Measurements from ENCODE around the gene TGFBR3L. TPM values are rescaled to one million over a fixed set of nuclear protein-coding genes. Genes with fewer than 3 reads are reported as not detected.
A peak's percentile ranks its signal among the peaks of the same experiment; 100 is the strongest.

TGFBR3L gene
- total RNA-seq: 0.52 TPM

DNA sequence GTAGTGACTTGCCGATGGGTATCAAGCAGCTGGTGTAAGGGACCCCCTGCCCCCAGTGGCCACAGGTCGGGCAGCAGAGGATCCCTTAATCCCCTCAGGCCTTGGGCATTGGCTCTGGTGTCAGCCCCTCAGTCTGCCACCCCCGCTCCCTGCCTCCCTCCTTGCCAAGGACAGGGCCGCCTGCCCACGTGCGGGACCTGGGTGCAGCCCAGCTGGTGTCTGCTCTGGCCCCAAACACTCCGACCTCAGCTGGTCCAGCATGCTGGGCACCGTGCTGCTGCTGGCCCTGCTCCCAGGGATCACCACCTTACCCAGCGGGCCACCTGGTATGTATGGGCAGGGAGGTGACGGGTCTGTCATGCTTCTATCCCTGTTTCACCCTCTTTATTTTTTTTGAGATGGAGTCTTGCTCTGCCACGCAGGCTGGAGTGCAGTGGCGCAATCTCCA lies at the start of gene TGFBR3L:
TSS of gene TGFBR3L (plus strand) at position 233 of the 448 bp plus-strand sequence.
- DNase-seq (ENCODE audit: low spot score): no peak

DNA sequence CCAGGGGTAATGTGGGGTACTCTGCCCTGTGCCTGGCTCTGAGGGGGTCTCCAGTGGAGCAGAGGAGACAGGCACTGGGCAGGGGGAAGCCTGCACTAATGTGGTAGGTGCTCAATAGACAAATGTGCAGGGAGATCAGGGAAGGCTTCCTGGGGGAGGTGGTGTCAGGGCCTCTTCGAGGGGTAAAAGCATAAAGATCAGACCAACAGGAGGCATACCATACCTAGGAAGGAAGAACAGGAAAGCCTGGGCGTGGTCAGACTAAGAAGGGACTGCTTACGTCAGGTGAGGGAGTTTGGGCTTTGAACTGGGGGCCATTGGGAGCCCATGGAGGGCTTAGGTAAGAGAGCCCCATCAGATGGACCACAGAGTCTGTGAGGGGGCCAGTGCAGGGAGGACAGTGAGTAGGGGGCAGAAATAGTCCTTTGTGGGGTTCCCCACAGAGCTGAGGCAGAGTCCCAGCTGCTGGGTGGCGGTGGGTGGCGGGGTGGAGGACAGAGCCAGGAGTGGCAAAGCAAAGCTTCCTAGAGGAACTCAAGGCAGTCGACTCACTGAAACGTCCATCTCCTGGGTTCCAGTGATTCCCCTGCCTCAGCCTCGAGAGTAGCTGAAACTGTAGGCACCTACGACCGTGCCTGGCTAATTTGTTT lies 49.2 kb upstream of the TGFBR3L start:
- no peak for DNase-seq (ENCODE audit: low spot score)

DNA sequence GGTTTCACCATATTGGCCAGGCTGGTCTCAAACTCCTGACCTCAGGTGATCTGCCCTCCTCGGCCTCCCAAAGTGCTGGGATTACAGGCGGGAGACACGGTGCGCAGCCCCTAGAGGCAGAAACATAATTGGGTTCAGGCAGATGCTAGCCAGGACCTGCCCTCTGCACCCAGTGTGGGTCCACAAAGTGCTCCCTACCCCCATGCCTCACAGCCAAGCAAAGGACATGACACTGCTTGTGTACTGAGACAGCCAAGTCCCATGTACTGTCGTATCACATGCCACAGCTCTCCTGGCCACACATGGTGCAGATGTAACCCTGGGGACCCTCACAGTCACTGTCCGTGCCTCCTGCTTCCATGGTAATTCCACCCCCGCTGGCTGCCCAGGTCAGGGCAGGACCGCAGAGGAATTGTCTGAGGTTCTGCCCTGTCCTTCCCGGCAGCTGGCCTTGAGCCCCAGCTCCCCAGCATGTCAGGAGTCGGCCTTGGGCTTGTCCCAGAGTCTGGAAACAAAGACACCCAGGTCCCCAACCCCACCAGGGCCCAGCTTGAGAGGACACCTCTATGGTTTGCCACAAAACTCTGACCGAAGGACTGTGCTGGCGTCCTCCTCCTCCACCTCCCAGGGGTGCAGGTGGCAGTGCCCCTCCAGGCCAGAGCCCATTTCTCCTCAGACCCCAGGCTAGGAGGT lies 48.1 kb upstream of the TGFBR3L start:
- DNase-seq (ENCODE audit: low spot score): no peak

DNA sequence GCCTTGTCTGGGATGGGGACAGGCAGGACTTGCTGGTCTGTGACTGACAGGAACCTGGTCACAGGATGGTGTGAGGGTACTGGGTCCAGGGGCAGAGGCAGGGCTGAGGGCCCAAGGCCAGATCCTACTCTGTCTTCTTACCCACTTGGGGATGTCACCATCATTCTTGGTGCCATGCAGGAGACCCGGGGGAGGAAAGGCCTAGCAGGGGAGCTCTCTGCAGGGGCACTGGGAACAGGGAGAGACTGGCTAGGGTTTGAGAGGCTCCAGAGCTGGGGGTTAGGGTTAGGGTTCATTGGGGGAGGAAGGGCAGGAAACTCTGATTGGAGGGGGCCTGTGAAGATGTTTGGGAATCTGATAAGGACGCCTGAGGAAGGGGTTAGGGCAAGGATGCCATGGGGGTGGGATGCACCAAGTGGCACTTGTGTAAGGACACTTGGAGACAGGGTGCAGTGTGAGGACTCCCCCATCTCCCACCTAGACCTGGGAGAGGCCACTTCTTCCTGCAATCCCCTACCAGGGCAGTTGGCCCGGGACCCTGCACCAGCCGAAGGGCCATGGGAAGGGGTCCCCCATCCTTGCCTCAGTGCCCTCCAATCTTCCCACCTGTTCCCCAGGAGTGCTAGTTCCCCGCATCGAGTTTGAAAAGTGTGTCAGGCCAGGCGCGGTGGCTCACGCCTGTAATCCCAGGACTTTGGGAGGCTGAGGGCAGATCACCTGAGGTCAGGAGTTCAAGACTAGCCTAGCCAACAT lies 47.4 kb upstream of the TGFBR3L start:
- no peak for DNase-seq (ENCODE audit: low spot score)

DNA sequence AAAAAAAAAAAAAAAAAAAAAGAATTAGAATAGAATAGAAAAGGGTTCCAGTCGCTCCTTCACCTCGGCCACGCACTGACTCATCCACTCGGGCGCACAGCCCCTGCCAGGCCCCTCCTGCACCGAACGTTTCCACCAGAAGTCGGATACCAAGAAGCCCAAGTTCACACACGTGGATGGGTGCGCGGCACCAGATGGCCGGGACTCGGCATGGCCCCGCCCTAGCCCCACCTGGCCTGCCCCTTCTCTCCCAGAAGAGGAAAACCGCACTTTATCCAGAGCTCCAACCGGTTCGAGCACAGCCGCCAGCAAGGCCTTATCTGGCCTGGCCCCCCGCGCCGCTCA lies 46.3 kb upstream of the TGFBR3L start:
- no peak for DNase-seq (ENCODE audit: low spot score)

DNA sequence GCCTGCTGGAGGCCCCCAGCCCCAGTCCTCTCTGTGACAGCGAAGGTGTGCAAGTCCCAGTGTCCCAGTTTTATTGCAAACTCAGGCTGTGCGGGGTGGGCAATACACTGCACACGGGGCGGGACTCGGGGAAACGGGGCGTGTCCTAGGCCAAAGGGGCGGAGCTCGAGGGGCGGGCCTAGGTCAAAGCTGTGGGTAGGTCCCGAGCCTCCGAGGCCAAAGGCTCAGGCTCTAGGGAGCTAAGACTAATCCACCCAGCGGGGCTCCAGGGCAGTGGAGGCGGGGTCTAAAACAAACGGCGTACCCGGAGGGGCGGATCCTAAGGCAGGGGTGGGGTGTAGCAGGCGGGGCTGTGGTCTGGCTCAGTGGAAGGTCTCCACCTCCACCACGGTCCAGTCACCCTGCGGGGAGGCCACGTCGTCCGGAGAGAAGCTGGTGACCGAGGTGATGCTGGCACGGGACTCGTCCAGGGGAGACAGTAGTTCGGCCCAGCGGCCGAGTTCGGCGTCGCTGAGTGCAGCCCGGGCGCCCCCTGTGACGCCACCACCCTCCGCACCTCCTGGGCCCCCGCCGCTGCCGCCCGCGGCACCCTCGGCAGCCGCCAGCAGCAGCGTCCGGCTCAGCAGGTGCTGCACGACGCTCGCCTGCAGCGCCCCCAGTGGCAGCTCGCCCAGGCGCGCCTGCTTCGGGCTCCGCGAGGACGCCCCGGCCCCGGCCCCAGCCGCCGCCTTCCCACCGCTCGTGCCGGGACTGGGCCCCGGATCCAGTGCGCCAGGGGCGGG lies 45.8 kb upstream of the TGFBR3L start:
- DNase-seq (ENCODE audit: low spot score): peak; percentile 69

DNA sequence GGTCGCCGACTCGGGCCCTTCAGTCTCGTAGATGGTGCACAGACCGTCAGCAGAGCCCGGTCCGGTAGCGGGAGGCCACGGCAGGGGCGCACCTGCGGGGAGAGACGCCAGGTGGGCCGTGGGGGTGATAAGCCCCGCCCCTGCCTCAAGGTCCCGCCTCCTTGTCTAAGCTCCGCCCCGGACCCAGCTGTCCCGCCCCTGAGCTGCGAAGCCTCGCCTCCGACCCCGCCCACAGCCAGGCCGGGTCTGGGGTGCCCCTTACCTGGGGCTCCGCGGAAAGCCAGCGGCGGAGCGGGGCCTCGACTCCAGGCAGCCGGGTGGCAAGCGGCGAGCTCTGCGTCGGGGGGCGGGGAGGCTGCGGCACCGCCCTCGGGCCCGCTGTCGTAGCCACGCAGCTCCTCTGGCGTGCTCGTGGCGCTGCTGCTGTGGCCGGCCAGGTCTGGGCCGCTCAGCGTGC lies 45.1 kb upstream of the TGFBR3L start:
- peak; percentile 56 for DNase-seq (ENCODE audit: low spot score)

DNA sequence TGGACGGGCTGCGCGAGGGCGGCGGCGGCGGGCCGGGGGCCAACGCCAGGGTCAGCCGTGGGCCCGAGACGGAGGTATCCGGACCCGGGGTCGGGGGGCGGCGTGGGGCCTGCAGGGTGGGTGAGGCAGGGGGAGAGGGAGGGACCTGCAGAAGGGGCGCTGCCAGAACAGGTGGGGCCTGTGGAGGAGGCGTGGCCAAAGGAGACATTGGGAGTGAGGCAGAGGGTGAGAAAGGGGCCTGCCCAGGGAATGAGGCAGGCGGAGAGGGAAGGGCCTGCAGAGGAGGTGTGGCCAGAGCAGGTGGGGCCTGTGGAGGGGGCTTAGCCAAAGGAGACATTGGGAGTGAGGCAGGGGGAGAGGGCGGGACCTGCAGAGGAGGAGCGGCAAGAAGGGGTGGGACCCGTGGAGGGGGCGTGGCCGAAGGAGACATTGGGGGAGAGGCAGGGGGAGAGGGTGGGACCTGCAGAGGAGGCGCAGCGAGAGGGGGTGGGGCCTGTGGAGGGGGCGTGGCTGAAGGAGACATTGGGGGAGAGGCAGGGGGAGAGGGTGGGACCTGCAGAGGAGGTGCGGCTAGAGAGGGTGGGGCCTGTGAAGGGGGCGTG lies 44.6 kb upstream of the TGFBR3L start:
- no peak for DNase-seq (ENCODE audit: low spot score)

DNA sequence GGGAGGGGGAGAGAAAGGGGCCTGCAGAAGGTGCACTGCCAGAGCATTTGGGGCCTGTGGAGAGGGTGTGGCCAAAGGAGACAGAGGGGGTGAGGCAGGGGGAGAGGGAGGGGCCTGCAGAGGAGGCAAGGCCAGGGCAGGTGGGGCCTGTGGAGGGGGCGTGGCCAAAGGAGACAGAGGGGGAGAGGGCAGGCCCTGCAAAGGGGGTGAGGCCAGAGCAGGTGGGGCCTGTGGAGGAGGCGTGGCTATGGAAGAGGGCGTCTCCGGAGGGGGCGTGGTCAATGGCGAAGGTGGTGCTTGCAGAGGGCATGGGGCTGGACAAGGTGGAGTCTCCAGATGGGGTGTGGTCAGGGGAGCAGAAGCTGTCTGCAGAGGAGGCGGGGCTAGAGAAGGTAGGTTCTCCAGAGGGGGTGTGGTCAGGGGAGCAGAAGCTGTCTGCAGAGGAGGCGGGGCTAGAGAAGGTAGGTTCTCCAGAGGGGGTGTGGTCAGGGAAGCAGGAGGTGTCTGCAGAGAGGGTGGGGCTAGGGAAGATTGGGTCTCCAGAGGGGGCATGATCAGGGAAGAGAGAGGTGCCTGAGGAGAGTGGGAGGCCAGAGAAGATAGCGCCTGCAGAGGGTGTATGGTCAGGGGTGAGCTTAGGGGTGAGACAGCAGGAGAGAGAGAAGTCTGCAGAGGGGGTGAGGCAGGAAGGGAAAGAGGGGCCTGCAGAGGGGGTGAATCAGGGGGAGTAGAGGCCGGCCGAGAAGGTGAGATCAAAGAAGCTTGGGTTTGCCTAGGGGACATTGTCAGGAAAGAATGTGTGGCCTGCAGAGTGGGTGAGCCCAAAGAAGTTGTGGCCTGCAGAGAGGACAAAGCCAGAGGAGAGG lies 43.8 kb upstream of the TGFBR3L start:
- DNase-seq (ENCODE audit: low spot score): no peak

DNA sequence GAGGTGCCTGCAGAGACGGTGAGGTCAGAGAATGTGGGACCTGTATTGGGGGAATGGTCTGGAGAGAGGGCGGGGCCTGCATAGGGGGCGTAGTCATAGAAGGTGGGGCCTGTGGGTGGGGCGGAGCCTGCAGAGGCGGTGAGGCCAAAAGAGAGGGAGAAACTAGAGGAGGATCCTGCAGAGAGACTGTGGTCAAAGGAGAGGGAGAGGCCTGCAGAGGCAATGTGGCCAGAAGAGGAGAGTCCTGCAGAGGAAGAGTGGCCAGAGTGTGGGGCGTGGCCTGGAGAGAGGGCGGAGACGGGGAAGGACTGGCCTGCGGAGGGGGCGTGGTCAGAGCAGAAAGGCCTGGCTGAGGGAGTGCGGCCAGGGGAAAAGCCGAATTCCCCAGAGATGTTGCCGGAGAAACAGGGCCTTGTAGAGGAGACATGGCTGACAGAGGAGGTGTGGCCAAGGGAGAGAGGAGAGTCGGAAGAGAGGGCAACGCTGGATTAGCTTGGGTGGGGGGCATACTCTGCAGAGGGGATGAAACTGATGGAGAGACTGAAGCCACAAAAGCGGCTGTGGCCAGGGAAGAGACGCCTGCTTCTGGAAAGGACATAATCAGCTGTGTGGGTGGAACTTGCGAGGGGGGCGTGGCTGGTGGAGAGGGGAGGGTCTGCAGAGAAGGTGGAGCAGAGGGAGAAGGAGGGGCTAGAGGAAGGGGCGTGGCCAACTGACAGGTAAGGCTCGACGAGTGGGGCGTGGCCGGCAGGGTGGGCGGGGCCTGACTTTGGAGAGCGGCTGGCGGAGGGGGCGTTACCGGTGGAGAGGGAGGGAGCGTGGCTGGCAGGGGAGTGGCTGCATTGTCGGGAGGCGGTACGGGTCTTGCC lies 43.0 kb upstream of the TGFBR3L start:
- peak; percentile 94 for DNase-seq (ENCODE audit: low spot score)

DNA sequence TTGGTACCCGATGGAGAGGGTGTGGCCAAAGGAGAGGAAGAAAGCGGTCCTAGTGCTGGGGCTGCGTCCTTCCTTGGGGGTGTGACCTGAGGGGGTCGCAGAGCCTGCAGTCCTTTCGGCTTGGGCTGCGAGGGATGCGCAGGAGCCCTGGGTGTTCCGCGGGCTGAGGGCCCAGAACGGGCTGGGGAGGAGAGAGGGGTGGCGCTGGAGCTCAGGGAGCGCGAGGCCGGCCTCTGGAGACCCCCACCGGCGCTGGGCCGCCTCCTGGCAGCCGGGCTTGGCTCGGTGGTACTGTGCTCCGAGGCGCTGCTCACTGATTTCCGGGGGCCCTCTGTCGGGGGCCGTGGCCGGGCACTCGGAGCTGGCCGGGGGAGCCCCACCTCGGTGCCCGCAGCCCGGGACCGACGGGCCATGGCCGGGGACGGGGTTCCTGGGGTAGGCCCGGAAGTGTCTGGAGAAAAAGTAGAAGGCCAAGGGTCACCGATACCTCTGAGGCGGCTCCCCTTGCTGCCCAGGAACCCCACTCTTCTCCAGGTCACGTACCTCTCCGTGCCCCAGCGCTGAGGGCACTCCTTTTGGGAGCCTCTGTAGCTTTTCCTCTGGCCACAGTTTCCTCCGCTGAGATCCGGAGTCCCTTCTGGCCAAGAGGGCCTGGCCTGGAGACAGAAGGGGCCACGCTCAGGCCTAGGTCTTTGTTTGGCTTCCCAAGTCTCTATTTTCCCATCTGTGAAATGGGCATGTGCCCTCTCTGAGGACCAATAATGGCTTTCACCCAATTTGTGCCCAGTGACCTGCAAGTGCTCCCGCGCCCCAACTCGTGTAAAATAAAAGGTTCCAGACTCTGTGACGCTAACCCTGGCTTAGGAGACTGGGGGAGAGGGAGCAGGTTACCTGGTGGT lies 42.1 kb upstream of the TGFBR3L start:
- DNase-seq (ENCODE audit: low spot score): no peak

DNA sequence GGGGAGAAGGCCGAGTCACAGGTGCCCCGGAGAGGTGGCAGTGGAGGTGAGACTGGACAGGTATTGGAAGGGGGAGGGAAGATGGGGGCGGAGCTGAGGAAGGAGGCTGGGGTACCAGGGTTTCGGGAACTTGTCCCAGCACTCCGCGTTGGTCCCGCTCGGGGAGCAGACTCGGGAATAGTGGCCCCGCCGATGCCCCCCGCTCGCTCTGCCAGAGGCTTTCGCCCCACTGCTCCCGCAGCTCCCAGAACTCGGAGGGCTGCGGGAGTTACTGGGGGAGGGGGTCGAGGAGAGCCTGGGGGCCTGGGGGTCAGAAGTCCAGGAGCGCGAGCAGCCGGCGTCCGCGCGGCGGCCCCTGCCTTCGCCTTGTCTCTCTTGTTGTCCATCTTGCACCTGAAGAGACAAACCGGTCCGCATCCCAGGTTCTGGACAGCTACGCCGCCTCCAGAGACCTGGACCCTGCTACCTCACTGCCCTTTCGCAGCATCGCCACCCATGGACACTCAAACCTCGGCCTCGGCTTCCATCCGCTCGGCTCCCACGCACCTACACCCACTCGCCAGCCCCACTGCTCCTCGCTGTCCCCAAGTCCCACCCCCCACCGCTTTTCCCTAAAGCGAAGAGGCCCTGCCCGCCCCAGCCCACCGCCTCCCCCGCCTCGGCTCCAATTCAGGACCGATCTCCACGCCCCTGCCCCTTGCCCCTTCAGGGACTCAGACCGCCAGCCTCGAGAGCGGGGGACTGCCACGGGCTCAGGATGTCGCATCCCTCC lies 41.1 kb upstream of the TGFBR3L start:
- no peak for DNase-seq (ENCODE audit: low spot score)

DNA sequence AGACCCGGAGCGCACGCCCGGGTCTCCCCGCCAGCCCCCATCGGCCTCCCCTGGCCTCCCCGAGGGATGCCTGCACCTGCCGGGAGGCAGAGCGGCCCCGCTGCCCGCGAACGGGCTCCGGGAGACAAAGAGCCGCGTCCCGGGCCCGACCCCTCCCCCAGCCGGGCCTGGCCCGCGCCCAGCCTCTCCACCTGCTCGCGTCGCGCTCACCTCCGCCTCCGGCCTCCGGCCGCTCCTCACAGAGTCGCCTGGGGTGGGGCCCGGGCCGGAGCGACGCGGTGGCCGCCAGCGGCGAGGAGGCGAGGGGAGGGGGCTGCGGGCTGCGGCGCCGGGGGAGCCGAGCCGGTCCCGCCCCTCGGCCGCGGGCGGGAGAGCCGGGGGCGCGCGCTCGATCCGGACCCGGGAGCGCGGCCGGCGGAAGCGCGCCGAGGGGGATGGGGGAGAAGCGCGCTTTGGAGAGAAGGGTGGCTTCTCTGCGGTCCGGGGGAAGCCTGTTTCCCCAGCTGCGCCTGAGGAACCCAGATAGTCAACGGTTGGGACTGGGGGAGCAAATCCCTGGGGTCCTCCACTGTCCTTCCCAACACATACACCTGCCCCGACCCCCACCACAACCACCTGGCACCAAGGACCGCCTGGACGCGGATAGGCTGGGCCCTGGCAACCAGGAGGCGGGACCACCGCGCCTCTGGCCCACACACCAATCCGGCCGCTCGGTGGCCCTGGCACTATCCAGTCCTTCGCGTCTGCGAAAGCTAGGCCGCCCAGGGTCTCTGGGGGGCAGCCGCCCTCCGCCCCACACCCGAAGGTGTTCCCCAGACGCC lies 40.3 kb upstream of the TGFBR3L start, which contains the start of gene PRR36:
TSS of gene PRR36 (minus strand) at position 315 of the 821 bp plus-strand sequence. CDS start 701 bp downstream, outside the sequence.
- no peak for DNase-seq (ENCODE audit: low spot score)

DNA sequence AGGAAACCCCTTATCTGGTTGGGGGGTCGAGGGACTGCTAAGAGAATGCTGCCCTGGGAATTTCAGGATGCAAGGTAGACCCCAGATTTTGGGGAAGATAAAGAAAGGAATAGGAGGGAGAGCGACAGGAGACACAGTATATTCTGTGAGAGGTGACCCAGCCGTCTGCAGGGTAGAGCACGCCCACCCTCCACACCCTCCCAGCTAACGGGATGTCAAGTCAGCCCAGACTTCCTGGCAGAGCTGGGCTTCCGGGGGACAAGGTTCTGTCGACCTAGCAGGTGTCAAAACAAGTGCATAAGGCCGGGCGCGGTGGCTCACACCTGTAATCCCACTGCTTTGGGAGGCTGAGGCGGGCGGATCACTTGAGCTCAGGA lies 39.7 kb upstream of the TGFBR3L start:
- DNase-seq (ENCODE audit: low spot score): no peak

DNA sequence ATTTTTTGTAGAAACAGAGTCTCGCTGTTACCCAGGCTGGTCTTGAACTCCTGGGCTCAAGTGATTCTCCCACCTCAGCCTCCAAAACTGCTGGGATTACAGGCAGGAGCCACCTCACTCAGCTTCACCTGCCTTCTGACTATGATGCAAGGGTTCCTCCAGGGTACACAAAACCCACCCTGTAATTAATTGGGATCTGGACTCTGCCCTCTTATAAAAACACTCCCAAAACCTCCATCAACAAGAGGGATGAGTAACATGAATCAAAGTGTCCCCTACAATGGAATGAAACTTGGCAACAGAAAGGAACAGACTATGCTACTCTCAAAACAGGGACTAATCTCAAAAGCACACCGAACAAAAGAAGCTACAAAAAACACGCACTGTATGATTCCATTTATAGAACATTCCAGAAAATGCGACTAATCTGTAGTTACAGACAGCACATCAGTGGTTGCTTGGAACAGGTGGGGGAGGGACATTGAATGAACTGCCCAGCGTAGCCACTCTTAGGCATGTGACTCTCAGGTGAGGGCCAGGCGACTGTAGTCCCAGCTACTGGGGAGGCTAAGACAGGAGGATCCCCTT lies 37.3 kb upstream of the TGFBR3L start:
- DNase-seq (ENCODE audit: low spot score): no peak

DNA sequence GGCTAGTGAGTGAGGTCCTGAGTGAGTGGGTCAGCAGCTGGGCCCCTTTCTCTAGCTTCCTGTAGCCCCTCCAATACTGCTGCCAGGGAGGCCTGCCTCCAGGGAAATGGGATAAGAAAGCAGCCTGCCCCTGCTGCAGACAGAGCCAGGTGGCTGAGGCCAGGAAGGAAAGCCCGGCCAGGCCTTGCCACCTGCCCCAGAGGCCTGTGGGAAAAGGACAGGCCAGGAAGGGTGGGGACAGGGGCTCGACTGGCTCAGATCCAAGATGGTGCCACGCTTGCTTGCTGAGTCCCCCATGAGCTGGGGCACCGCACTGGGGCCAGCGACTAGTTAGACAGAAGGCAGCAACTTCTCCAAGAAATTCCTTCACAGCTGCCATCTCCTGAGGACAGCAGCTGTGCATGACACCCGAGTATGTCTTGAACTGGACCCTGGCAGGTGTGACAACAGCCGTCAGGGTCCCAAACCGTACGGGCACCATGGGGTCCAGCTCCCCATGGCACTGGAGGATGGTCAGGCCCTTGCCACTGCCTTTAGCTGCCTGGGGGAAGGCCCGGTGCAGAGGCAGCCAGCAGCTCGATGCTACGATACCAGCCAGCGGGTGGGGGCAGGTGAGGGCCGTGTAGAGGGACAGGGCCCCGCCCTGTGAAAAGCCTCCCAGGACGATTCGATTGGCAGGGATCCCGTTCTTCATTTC lies 35.4 kb upstream of the TGFBR3L start:
- no peak for DNase-seq (ENCODE audit: low spot score)
